HEK293T (cell line): ENCODE results near the gene NIPAL1.

Experiments
- CTCF ChIA-PET: fragments of 350-600 bp; formaldehyde crosslinking; extraction: SDS; loops from one replicate; lab custom pipeline; 2021; ENCODE audit warnings: antibody characterized with exemption, inconsistent platforms; lab: Yijun Ruan, JAX
- POLR2A ChIA-PET: fragments of 350-600 bp; formaldehyde crosslinking; extraction: SDS; loops from one replicate; lab custom pipeline; 2020; ENCODE audit warnings: antibody characterized with exemption, inconsistent platforms; lab: Yijun Ruan, JAX
- DNase-seq: peaks from one replicate; pipeline ENCODE4 v3.0.0; 2012; ENCODE audit warnings: mixed read lengths; ENCODE audit errors: extremely low spot score
- ARNT ChIP-seq: fragments of 450-650 bp; IDR thresholded peaks from 2 replicates; pipeline ENCODE4 v1.6.1; 2017; ENCODE audit warnings: mild to moderate bottlenecking
- BHLHE40 ChIP-seq: fragments of 450-650 bp; IDR thresholded peaks from 2 replicates; pipeline ENCODE4 v1.6.1; 2016; ENCODE audit warnings: mild to moderate bottlenecking, moderate library complexity, borderline replicate concordance
- CTBP1 ChIP-seq: fragments of 450-650 bp; IDR thresholded peaks from 2 replicates; pipeline ENCODE4 v1.6.1; 2016; ENCODE audit warnings: borderline replicate concordance
- ELF4 ChIP-seq: fragments of 450-650 bp; IDR thresholded peaks from 2 replicates; pipeline ENCODE4 v1.6.1; 2017; ENCODE audit warnings: antibody characterized with exemption
- FOXA1 ChIP-seq: fragments of 450-650 bp; IDR thresholded peaks from 2 replicates; pipeline ENCODE4 v1.6.1; 2016; ENCODE audit warnings: mild to moderate bottlenecking
- FOXK2 ChIP-seq: fragments of 450-650 bp; IDR thresholded peaks from 2 replicates; pipeline ENCODE4 v1.6.1; 2016; ENCODE audit warnings: mild to moderate bottlenecking
- FOXM1 ChIP-seq: fragments of 450-650 bp; IDR thresholded peaks from 2 replicates; pipeline ENCODE4 v1.6.1; 2017; ENCODE audit warnings: mild to moderate bottlenecking, borderline replicate concordance
- HDGF ChIP-seq: fragments of 450-650 bp; IDR thresholded peaks from 2 replicates; pipeline ENCODE4 v1.6.1; 2017; ENCODE audit warnings: antibody characterized with exemption, borderline replicate concordance
- L3MBTL2 ChIP-seq: fragments of 450-650 bp; conservative IDR thresholded peaks from 2 replicates; pipeline ENCODE4 v1.6.1; 2016; ENCODE audit warnings: mild to moderate bottlenecking
- LEF1 ChIP-seq: fragments of 450-650 bp; IDR thresholded peaks from 2 replicates; pipeline ENCODE4 v1.6.1; 2017; ENCODE audit warnings: mild to moderate bottlenecking, borderline replicate concordance
- NFRKB ChIP-seq: fragments of 450-650 bp; IDR thresholded peaks from 2 replicates; pipeline ENCODE4 v1.6.1; 2016; ENCODE audit warnings: mild to moderate bottlenecking, moderate library complexity
- SP1 ChIP-seq: fragments of 450-650 bp; IDR thresholded peaks from 2 replicates; pipeline ENCODE4 v1.6.1; 2017
- SUZ12 ChIP-seq: fragments of 450-650 bp; IDR thresholded peaks from 2 replicates; pipeline ENCODE4 v1.6.1; 2016; ENCODE audit warnings: mild to moderate bottlenecking
- TARDBP ChIP-seq: fragments of 450-650 bp; IDR thresholded peaks from 2 replicates; pipeline ENCODE4 v1.6.1; 2016
- ZNF384 ChIP-seq: fragments of 450-650 bp; IDR thresholded peaks from 2 replicates; pipeline ENCODE4 v1.6.1; 2016
- TF ChIP-seq, protein P1 (sequence below): fragments of 450-650 bp; IDR thresholded peaks from 2 replicates; pipeline ENCODE4 v1.6.1; 2016

NIPAL1 gene

DNA sequence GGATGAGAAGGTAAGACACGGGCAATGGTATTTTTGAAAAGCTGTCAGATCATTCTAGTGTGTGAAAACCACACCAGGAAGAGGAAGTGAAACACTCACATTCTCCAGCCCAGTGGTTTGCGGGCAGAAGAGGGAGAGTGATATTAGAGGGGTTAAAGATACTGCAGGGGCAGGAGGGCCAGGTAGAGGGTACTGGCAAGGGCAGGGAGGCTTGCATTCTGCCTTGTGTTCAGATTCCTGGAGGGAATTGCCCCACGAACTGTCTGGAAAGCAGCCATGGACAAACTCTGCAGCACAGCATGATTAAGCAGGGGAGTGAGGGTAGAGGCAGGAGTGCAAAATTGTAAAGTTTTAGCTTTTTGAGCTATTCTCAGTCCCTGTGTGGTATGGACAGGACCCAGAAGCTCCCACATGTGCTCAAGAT is 30.9 kb downstream of the NIPAL1 start:
- ChIA-PET POLR2A (no interaction called here), CTCF (no interaction called here)
- no peak for DNase-seq
- TF ChIP-seq LEF1 (no peak), HDGF (no peak), FOXA1 (no peak), ARNT (no peak), ELF4 (no peak), L3MBTL2 (no peak), SP1 (no peak), NFRKB (no peak), FOXK2 (no peak), ZNF384 (no peak), TARDBP (no peak), BHLHE40 (no peak), CTBP1 (no peak), SUZ12 (no peak), FOXM1 (no peak)
- TF ChIP-seq, protein P1, sequence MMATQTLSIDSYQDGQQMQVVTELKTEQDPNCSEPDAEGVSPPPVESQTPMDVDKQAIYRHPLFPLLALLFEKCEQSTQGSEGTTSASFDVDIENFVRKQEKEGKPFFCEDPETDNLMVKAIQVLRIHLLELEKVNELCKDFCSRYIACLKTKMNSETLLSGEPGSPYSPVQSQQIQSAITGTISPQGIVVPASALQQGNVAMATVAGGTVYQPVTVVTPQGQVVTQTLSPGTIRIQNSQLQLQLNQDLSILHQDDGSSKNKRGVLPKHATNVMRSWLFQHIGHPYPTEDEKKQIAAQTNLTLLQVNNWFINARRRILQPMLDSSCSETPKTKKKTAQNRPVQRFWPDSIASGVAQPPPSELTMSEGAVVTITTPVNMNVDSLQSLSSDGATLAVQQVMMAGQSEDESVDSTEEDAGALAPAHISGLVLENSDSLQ, result no peak

DNA sequence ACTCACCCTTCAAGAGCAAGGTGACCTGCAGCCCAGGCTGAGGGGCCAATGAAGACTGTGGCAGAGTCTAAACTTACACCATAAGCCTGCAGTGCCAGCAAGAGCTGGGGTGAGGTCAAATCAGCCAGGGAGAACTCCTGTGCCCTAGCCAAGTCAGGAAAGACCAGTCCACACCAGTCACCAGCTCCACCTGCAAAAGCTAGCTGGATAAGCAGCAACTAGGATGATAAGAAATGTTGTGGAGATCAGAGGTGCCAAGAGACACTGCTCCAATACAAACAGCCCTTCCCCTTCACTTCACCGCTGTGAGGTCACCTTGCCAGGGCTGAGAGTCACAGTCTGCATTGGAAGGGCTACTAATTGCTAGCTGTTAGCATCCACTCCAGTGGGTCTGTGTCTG is 31.3 kb downstream of the NIPAL1 start:
- CTCF ChIA-PET, result no interaction called here
- POLR2A ChIA-PET, result no interaction called here
- TF ChIP-seq FOXK2 (no peak), BHLHE40 (no peak), SP1 (no peak), NFRKB (no peak), FOXA1 (no peak), FOXM1 (no peak), ELF4 (no peak), ZNF384 (no peak), CTBP1 (no peak), L3MBTL2 (no peak), ARNT (no peak), TARDBP (no peak)
- TF ChIP-seq, protein P1, result no peak
- DNase-seq, result no peak

DNA sequence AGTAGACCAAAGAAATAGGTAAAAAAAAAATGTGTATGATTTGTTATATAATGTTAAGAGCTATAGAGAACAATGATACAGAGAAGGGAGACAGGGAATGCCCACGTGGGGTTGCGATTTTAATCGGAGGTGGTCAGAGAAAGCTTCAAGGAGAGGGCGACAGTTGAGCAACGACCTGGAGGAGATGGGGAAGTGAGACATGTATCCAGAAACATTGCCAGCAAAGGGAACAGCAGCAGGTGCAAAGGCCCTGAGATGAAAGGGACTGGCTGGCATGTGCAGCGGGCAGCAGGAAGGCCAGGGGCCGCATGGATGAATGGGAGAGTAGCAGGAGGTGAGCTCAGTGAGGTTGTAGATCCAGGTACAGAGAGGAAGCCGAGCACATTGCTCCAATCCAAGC is 32.9 kb downstream of the NIPAL1 start:
- ChIA-PET POLR2A (no interaction called here), CTCF (no interaction called here)
- no peak for DNase-seq
- TF ChIP-seq FOXK2 (no peak), FOXM1 (no peak), NFRKB (no peak), SP1 (no peak), FOXA1 (no peak), LEF1 (no peak), ZNF384 (no peak), TARDBP (no peak), ARNT (no peak), SUZ12 (no peak), CTBP1 (no peak), L3MBTL2 (no peak), ELF4 (no peak), BHLHE40 (no peak), HDGF (no peak)
- TF ChIP-seq, protein P1, result no peak

DNA sequence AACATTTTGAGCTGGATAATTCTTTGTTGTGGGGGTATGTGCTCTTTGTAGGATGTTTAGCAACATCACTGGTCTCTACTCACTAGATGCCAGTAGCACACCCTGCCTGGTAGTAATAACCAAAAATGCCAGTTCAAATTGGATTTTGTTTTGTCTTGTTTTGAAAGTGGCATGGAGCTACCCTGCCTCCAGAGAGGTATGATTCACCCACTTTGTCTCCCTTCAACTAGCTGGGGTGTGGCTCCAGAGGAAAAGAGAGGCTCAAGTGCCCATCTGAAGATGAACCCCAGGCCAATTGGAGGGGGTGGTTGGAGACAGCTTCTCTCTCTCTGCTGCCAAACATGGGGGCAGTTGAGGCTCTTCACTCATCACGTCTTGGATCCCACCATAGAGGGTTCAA is 34.5 kb downstream of the NIPAL1 start:
- no peak for DNase-seq
- TF ChIP-seq CTBP1, result no peak
- TF ChIP-seq, protein P1, result no peak
- no peak for TF ChIP-seq ZNF384
- no peak for TF ChIP-seq ELF4
- no peak for TF ChIP-seq FOXK2
- TF ChIP-seq FOXM1, result no peak
- TF ChIP-seq BHLHE40, result no peak
- no peak for TF ChIP-seq NFRKB
- no peak for TF ChIP-seq LEF1
- TF ChIP-seq ARNT, result no peak
- TF ChIP-seq TARDBP, result no peak
- no peak for TF ChIP-seq SP1
- TF ChIP-seq L3MBTL2, result no peak
- TF ChIP-seq HDGF, result no peak
- TF ChIP-seq SUZ12, result no peak
- TF ChIP-seq FOXA1, result no peak
- ChIA-PET CTCF (no interaction called here), POLR2A (no interaction called here)

DNA sequence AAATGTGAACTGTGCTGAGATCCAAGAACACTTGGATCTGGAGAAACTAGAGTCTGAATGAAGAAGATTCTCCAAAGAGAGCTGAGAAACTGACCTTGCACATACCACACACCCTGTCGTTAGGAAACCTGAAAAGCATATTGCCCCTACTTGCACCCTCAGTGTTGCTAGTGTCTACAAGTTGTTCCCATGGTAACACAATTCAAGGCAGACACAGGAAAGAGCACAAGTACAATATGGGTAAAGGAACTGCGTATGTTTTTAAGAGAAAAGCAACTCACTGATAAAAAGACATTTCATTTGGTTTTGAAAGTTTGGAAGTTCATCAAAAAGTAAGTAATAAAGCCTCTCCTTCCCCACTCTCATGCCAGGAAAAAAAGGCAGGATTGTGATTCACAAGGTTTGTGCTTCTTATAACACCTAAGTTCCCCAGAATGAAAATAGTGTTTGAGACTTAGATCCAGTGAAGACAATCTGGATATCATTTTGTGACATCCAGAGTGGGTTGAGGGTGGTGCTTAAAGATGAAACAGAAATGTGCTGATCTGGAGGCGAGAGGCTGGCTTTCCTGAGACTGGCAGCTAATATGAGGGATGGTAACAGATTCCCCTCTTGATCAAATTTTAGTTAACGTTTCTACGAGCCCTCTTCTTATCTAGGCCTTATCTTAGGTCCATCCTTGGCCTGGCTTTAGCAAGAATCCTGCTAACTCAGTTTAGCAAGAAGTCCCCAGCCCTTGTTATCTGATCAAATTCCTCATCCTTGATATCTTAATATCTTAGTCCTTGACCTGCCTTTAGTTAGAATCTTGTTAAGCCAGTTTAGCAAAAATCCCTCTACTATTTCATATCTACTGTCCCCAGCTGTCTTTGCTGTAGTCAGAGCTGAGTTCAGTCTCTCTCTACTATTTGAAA is 42.3 kb downstream of the NIPAL1 start:
- DNase-seq, result no peak
- ChIA-PET CTCF (no interaction called here), POLR2A (no interaction called here)
- TF ChIP-seq HDGF (no peak), L3MBTL2 (no peak), SP1 (no peak)
